Endothelial cell of umbilical vein (primary cell): Measurements from ENCODE around the gene SERPINA9. TPM values are rescaled to one million over a fixed set of nuclear protein-coding genes. Genes with fewer than 3 reads are reported as not detected.

Experiments used
- BruUV-seq: library from RNA; stranded (reverse); fragments of 400-500 nt; replicated peaks from 2 replicates; lab custom pipeline; 2021; lab: Mats Ljungman, UMichigan
- CTCF ChIA-PET: fragments of 300-600, 350-600 bp; sonication (Branson Sonifier 250); formaldehyde crosslinking; loops from one replicate; lab custom pipeline; 2021; ENCODE audit warnings: antibody characterized with exemption, inconsistent platforms; lab: Charles Lee
- POLR2A ChIA-PET: fragments of 300-600, 350-600 bp; sonication (Branson Sonifier 250); formaldehyde crosslinking; loops from one replicate; lab custom pipeline; 2021; ENCODE audit warnings: antibody characterized with exemption, inconsistent platforms; lab: Charles Lee
- DNase-seq: peaks from one replicate; pipeline ENCODE4 v3.0.0-alpha.2; 2011; ENCODE audit warnings: low read depth, low spot score
- FAIRE-seq: peaks from 2 replicates; lab custom pipeline; 2011; peaks lifted over from hg19 to GRCh38; lab: Jason Lieb, UNC
- H2AFZ ChIP-seq: 2 replicates; pipeline ENCODE4 v1.6.0; 2012; ENCODE audit warnings: low read depth, low read length, control low read depth, inconsistent platforms
- H3K27ac ChIP-seq: 2 replicates; pipeline ENCODE4 v1.5.1; 2011; ENCODE audit warnings: low read depth, mild to moderate bottlenecking, control low read depth, low read length, moderate library complexity; ENCODE audit not compliant: insufficient read depth
- H3K27me3 ChIP-seq, 2 experiments: 2 replicates each; pipeline versions ENCODE4 v1.6.0 to v1.6.1; 2011; ENCODE audit warnings: low read length in 2 of 2, mixed read lengths in 1 of 2; ENCODE audit not compliant: control insufficient read depth in 2 of 2, insufficient read depth in 2 of 2
- H3K36me3 ChIP-seq, 2 experiments: 2 replicates in 1 of 2; 3 replicates in 1 of 2; pipeline ENCODE4 v1.5.1; 2011; ENCODE audit warnings: low read length in 2 of 2, mild to moderate bottlenecking in 1 of 2, moderate library complexity in 1 of 2; ENCODE audit not compliant: control insufficient read depth in 2 of 2, insufficient read depth in 2 of 2; ENCODE audit errors: extremely low read depth in 1 of 2
- H3K4me1 ChIP-seq: 3 replicates; pipeline ENCODE4 v1.5.1; 2011; ENCODE audit warnings: mild to moderate bottlenecking, low read length; ENCODE audit not compliant: control insufficient read depth, insufficient read depth; ENCODE audit errors: extremely low read depth
- H3K4me2 ChIP-seq: 2 replicates; pipeline ENCODE4 v1.6.1; 2011; ENCODE audit warnings: low read length, control low read depth, mixed read lengths; ENCODE audit not compliant: insufficient read depth
- H3K4me3 ChIP-seq, 3 experiments: fragments of 200-600 bp in 1 of 3; sonication (generic), shearing (Covaris generic) in 1 of 3; replicated peaks in 1 of 3; 2 replicates each; pipeline ENCODE4 v1.5.1; 2011 to 2016; ENCODE audit warnings: control low read depth in 3 of 3, low read length in 3 of 3, mild to moderate bottlenecking in 2 of 3, inconsistent platforms in 1 of 3, low read depth in 1 of 3, moderate library complexity in 1 of 3; ENCODE audit not compliant: insufficient read depth in 1 of 3
- H3K79me2 ChIP-seq: 2 replicates; pipeline ENCODE4 v1.6.0; 2012; ENCODE audit warnings: low read length, inconsistent platforms; ENCODE audit not compliant: control insufficient read depth, insufficient read depth
- H3K9ac ChIP-seq: replicated peaks from 2 replicates; pipeline ENCODE3; 2011; ENCODE audit warnings: low read length, control low read depth; ENCODE audit not compliant: insufficient read depth; ENCODE audit errors: extremely low read depth
- H3K9me1 ChIP-seq: replicated peaks from 3 replicates; pipeline ENCODE4 v1.6.0; 2011; ENCODE audit warnings: mild to moderate bottlenecking, low read length; ENCODE audit not compliant: control insufficient read depth, insufficient read depth; ENCODE audit errors: extremely low read depth
- H3K9me3 ChIP-seq: replicated peaks from 2 replicates; pipeline ENCODE4 v1.5.1; 2012; ENCODE audit warnings: low read length, inconsistent platforms; ENCODE audit not compliant: control insufficient read depth, insufficient read depth
- H4K20me1 ChIP-seq: replicated peaks from 2 replicates; pipeline ENCODE3; 2011; ENCODE audit warnings: mild to moderate bottlenecking, low read length; ENCODE audit not compliant: control insufficient read depth, insufficient read depth; ENCODE audit errors: extremely low read depth
- EZH2 ChIP-seq: IDR thresholded peaks from 2 replicates; pipeline ENCODE4 v1.6.1; 2012; ENCODE audit warnings: borderline replicate concordance, low read depth, mild to moderate bottlenecking, moderate library complexity, low read length, inconsistent platforms; ENCODE audit not compliant: severe bottlenecking
- FOS ChIP-seq: IDR thresholded peaks from 2 replicates; pipeline ENCODE4 v1.6.1; 2011; ENCODE audit warnings: mild to moderate bottlenecking, low read length, moderate library complexity, borderline replicate concordance; ENCODE audit not compliant: insufficient read depth
- GATA2 ChIP-seq: IDR thresholded peaks from 2 replicates; pipeline ENCODE4 v1.7.0; 2011; ENCODE audit warnings: low read depth, mild to moderate bottlenecking, moderate library complexity, mixed read lengths, low read length; ENCODE audit not compliant: insufficient read length, insufficient read depth
- JUN ChIP-seq: IDR thresholded peaks from 2 replicates; pipeline ENCODE4 v1.6.1; 2011; ENCODE audit warnings: borderline replicate concordance, low read depth; ENCODE audit not compliant: insufficient read length, insufficient read depth
- MYC ChIP-seq: IDR thresholded peaks from one replicate; pipeline ENCODE4 v1.6.1; 2011; ENCODE audit warnings: mild to moderate bottlenecking, low read depth, low read length
- POLR2A ChIP-seq: IDR thresholded peaks from 2 replicates; pipeline ENCODE4 v1.6.1; 2012; ENCODE audit warnings: low read depth, mild to moderate bottlenecking, control low read depth, low read length
- POLR2AphosphoS5 ChIP-seq: IDR thresholded peaks from 2 replicates; pipeline ENCODE4 v1.6.1; 2012; ENCODE audit warnings: low read depth, mild to moderate bottlenecking, control low read depth, low read length, moderate library complexity; ENCODE audit not compliant: insufficient read depth
- dilution Hi-C: fragments of 300-500 bp; cut with MboI; formaldehyde crosslinking; loops from one replicate; pipeline ENCODE4 v1.15.0; 2019; ENCODE audit warnings: low sequenced_read_pairs; ENCODE audit not compliant: extremely low pct_ligation_motif_present
- intact Hi-C: fragments of 100-400 bp; cut with micrococcal nuclease; formaldehyde crosslinking; loops from one replicate; pipeline ENCODE4 v1.10.0; 2022
- polyA plus RNA-seq, 4 experiments: library from polyadenylated mRNA; depleted of rRNA in 3 of 4; stranded (reverse) in 3 of 4; unstranded in 1 of 4; fragments of >200 nt; gene quantifications; 2 replicates each; pipeline versions ENCODE4 v1.2.1 to v1.2.3, GENCODE V29; 2011 to 2012; ENCODE audit warnings: missing spikeins in 1 of 4
- total RNA-seq: library from RNA; stranded (reverse); gene quantifications from 2 replicates; pipeline ENCODE4 v1.2.3, GENCODE V29; 2021
- TF ChIP-seq, protein P1 (sequence below): IDR thresholded peaks from 2 replicates; pipeline ENCODE4 v1.6.1; 2011; ENCODE audit not compliant: insufficient read depth, insufficient read length
- TF ChIP-seq, protein P2 (sequence below), 2 donors: IDR thresholded peaks; 1 replicate in 1 of 2; 2 replicates in 1 of 2; pipeline ENCODE4 v1.5.1; 2011; ENCODE audit warnings: low read length in 2 of 2, mild to moderate bottlenecking in 2 of 2, moderate library complexity in 2 of 2, control low read depth in 1 of 2, inconsistent platforms in 1 of 2, low read depth in 1 of 2; ENCODE audit not compliant: insufficient read depth in 1 of 2; ENCODE audit errors: extremely low read depth in 1 of 2

The SERPINA9 gene
- total and polyA plus RNA-seq, 2 donors (not counting 3 experiments of a cell fraction or from before 2014, with no cell fraction given): not detected

DNA sequence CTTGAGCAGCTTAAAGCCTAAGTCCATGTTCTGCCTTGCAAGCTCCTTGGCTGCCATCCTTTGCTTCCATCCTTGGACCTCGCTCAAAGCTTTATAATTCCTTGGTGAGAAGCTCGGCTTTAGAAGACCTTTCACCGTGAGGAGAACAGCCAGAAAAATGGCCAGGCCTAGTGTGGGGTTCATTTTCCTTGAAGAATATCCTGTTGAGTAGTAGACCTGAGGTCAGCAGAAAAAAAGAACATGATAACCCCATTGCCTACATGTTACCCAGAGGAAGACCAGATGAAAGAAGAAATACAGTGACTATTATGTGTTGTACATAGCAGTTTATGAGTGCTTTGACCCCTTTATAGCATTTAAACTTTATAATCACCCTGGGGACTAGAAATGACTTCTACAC lies 22.2 kb upstream of the SERPINA9 start:
- CTCF ChIA-PET: interaction anchor here (2.3 kb wide), 1 partner anchor 11 kb away, joined by 13 read pairs; no protein-coding TSS in a partner anchor
- Histone ChIP-seq H3K9ac (no peak overlapping the region), H3K9me3 (no peaks in the 10 kb centered on the region), H3K27me3 (no peaks in the 10 kb centered on the region), H4K20me1 (no peaks in the 10 kb centered on the region), H3K4me2 (no peak overlapping the region), H3K36me3 (no peaks in the 10 kb centered on the region), H3K27ac (no peak overlapping the region), H2AFZ (no peak overlapping the region), H3K4me3 (no peak overlapping the region), H3K4me1 (no peaks in the 10 kb centered on the region), H3K9me1 (no peaks in the 10 kb centered on the region), H3K79me2 (no peaks in the 10 kb centered on the region)
- BruUV-seq: no TSS peak
- POLR2A ChIA-PET: no interaction called here
- FAIRE-seq (no peak), DNase-seq (no peak)
- dilution Hi-C loops: no loop called here
- TF ChIP-seq, protein P1, sequence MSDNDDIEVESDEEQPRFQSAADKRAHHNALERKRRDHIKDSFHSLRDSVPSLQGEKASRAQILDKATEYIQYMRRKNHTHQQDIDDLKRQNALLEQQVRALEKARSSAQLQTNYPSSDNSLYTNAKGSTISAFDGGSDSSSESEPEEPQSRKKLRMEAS: no peak
- TF ChIP-seq MYC (no peak), FOS (no peak), POLR2AphosphoS5 (no peak), GATA2 (no peak), POLR2A (no peak), JUN (no peak), EZH2 (no peak)
- TF ChIP-seq, protein P2, sequence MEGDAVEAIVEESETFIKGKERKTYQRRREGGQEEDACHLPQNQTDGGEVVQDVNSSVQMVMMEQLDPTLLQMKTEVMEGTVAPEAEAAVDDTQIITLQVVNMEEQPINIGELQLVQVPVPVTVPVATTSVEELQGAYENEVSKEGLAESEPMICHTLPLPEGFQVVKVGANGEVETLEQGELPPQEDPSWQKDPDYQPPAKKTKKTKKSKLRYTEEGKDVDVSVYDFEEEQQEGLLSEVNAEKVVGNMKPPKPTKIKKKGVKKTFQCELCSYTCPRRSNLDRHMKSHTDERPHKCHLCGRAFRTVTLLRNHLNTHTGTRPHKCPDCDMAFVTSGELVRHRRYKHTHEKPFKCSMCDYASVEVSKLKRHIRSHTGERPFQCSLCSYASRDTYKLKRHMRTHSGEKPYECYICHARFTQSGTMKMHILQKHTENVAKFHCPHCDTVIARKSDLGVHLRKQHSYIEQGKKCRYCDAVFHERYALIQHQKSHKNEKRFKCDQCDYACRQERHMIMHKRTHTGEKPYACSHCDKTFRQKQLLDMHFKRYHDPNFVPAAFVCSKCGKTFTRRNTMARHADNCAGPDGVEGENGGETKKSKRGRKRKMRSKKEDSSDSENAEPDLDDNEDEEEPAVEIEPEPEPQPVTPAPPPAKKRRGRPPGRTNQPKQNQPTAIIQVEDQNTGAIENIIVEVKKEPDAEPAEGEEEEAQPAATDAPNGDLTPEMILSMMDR (IDR thresholded peaks at IDR 0.05; ENCODE audit: extremely low read depth in 1 of 2, insufficient read depth in 1 of 2, low read depth in 1 of 2, low read length in 2 of 2): no peak
- intact Hi-C loops: no loop called here
